ENCODE data around the gene GRIN2B. TPM values are rescaled to one million over a fixed set of nuclear protein-coding genes. Genes with fewer than 3 reads are reported as not detected.

GRIN2B gene
- total and polyA plus RNA-seq, 4 donors, result under 0.01 to 0.03 (median 0.01) TPM; not detected in 1

DNA sequence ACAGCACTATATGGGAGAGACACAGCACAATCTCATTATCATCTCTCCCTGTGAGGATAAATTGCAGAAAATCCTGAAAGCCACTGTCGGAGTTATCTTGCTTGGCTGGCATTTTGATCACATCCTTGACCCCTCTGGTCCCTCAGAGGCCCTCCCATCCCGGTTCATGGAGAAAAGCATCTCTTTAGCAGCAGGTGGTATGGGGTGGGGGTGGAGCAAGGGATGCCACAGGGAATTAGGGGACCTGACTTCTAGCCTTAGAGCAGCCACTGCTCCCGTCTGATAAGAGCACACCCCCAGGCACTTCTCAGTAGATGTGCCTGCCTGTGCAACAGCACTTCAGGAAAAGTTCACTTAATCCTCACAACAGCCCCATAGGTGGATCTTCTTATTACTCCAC lies 38.6 kb downstream of the GRIN2B start:
- H3K27me3 ChIP-seq (ENCODE audit: control insufficient read depth in 4 of 4, insufficient read depth in 4 of 4, low read length in 3 of 4), result no peaks in the 10 kb centered on the region
- DNase-seq (ENCODE audit: low spot score), result no peak
- H3K4me1 ChIP-seq (ENCODE audit: control insufficient read depth in 4 of 4, insufficient read depth in 4 of 4, low read length in 3 of 4), result peaks cover 0 to 9% (median under 1%) of the 10 kb centered on the region in 4 donors
- no peaks in the 10 kb centered on the region for H3K36me3 ChIP-seq (ENCODE audit: control insufficient read depth in 4 of 4, insufficient read depth in 3 of 4, low read depth in 1 of 4, low read length in 3 of 4)
- no peak overlapping the region for H3K27ac ChIP-seq (ENCODE audit: low read depth in 1 of 2, low read length in 2 of 2)
- TF ChIP-seq, protein P1, sequence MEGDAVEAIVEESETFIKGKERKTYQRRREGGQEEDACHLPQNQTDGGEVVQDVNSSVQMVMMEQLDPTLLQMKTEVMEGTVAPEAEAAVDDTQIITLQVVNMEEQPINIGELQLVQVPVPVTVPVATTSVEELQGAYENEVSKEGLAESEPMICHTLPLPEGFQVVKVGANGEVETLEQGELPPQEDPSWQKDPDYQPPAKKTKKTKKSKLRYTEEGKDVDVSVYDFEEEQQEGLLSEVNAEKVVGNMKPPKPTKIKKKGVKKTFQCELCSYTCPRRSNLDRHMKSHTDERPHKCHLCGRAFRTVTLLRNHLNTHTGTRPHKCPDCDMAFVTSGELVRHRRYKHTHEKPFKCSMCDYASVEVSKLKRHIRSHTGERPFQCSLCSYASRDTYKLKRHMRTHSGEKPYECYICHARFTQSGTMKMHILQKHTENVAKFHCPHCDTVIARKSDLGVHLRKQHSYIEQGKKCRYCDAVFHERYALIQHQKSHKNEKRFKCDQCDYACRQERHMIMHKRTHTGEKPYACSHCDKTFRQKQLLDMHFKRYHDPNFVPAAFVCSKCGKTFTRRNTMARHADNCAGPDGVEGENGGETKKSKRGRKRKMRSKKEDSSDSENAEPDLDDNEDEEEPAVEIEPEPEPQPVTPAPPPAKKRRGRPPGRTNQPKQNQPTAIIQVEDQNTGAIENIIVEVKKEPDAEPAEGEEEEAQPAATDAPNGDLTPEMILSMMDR (IDR thresholded peaks at IDR 0.05; ENCODE audit: low read depth, low read length, missing input control), result no peak
- TF ChIP-seq HNF4G (IDR thresholded peaks at IDR 0.05), result no peak
- no peak for TF ChIP-seq GABPA (IDR thresholded peaks at IDR 0.05 in 1 of 2, conservative IDR thresholded peaks at IDR 0.05 in 1 of 2)
- no peak for TF ChIP-seq RXRA (IDR thresholded peaks at IDR 0.05)
- TF ChIP-seq, protein P2, sequence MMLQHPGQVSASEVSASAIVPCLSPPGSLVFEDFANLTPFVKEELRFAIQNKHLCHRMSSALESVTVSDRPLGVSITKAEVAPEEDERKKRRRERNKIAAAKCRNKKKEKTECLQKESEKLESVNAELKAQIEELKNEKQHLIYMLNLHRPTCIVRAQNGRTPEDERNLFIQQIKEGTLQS (IDR thresholded peaks at IDR 0.05), result no peak
- TF ChIP-seq SP1 (IDR thresholded peaks at IDR 0.05), result no peak
- TF ChIP-seq EGR1 (IDR thresholded peaks at IDR 0.05; ENCODE audit: low read depth in 2 of 2), result no peak
- TF ChIP-seq, protein P3, sequence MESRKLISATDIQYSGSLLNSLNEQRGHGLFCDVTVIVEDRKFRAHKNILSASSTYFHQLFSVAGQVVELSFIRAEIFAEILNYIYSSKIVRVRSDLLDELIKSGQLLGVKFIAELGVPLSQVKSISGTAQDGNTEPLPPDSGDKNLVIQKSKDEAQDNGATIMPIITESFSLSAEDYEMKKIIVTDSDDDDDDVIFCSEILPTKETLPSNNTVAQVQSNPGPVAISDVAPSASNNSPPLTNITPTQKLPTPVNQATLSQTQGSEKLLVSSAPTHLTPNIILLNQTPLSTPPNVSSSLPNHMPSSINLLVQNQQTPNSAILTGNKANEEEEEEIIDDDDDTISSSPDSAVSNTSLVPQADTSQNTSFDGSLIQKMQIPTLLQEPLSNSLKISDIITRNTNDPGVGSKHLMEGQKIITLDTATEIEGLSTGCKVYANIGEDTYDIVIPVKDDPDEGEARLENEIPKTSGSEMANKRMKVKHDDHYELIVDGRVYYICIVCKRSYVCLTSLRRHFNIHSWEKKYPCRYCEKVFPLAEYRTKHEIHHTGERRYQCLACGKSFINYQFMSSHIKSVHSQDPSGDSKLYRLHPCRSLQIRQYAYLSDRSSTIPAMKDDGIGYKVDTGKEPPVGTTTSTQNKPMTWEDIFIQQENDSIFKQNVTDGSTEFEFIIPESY (IDR thresholded peaks at IDR 0.05), result no peak
- no peak for TF ChIP-seq FOXA2 (IDR thresholded peaks at IDR 0.05)
- TF ChIP-seq, protein P4, sequence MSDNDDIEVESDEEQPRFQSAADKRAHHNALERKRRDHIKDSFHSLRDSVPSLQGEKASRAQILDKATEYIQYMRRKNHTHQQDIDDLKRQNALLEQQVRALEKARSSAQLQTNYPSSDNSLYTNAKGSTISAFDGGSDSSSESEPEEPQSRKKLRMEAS (IDR thresholded peaks at IDR 0.05), result no peak
- no peak for TF ChIP-seq RAD21 (IDR thresholded peaks at IDR 0.05)
- TF ChIP-seq FOXA1 (IDR thresholded peaks at IDR 0.05), result no peak
- TF ChIP-seq YY1 (IDR thresholded peaks at IDR 0.05), result no peak
- no peak for TF ChIP-seq TAF1 (conservative IDR thresholded peaks at IDR 0.05)
- no peak for TF ChIP-seq NR2F2 (IDR thresholded peaks at IDR 0.05)
- no peak for TF ChIP-seq HNF4A (conservative IDR thresholded peaks at IDR 0.05)
- TF ChIP-seq JUND (IDR thresholded peaks at IDR 0.05), result no peak
- H3K4me3 ChIP-seq (ENCODE audit: low read depth in 1 of 3, low read length in 3 of 3), result no peak overlapping the region
- H3K9ac ChIP-seq (ENCODE audit: low read depth in 1 of 2, low read length in 2 of 2), result no peak overlapping the region
- H3K9me3 ChIP-seq (ENCODE audit: control insufficient read depth in 4 of 4, low read length in 3 of 4), result peaks cover 0 to 3% (median 0%) of the 10 kb centered on the region in 4 donors
- WGBS, result 66% methylated on average over 3 of the region's 3 CpGs

DNA sequence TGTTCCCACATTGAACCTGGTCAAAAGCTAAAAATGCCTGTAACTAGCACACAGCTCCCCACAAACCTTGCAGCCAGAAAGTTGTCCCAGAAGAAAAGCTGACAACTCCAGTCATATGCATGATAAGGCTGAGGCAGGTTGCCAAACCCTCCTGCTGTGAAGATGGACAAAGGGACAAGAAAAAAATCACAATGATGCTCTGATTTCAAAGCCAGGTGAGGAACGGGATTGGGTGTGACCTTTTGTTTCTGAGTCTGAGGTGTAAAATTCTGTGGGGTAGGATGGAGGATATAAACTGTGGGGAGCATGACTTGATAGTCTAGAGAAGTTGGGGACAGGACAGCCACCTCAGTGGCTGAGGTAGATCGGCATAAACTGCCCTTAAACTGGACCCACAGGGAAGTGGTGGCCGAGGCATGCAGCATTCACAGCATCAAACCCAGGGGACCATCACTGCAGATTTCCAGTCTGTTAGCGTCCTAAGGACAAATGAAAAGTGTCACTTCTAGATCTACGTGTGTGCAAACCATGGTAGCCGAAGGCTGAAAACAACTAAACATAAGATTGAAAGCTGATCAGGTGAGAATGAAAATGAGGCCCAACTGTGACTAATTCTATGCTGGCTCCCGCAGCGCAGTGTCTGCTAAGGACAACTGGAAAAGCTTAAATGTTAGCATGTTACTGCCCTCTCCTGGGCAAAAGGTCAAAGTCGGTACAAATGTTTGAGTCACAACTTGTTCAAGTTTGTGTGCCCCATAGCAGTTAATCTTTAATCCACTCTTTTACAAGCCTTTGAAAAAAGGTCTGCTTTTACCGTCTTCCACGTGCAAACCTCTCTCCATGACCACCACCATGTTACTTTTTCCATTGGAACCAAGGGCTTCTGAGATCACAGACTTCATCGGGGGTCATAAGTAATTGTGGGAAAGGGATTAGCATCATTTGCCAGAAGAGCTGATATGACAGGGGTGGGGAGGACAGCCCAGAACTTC lies 39.8 kb downstream of the GRIN2B start:
- H3K4me1 ChIP-seq (ENCODE audit: control insufficient read depth in 4 of 4, insufficient read depth in 4 of 4, low read length in 3 of 4), result peaks cover 0 to 9% (median under 1%) of the 10 kb centered on the region in 4 donors
- no peak overlapping the region for H3K9ac ChIP-seq (ENCODE audit: low read depth in 1 of 2, low read length in 2 of 2)
- no peaks in the 10 kb centered on the region for H3K27me3 ChIP-seq (ENCODE audit: control insufficient read depth in 4 of 4, insufficient read depth in 4 of 4, low read length in 3 of 4)
- H3K9me3 ChIP-seq (ENCODE audit: control insufficient read depth in 4 of 4, low read length in 3 of 4), result peaks cover 0 to 3% (median 0%) of the 10 kb centered on the region in 4 donors
- 22% methylated on average over 12 of the region's 12 CpGs for WGBS
- no peak overlapping the region for H3K27ac ChIP-seq (ENCODE audit: low read depth in 1 of 2, low read length in 2 of 2)
- no peak overlapping the region for H3K4me3 ChIP-seq (ENCODE audit: low read depth in 1 of 3, low read length in 3 of 3)
- no peaks in the 10 kb centered on the region for H3K36me3 ChIP-seq (ENCODE audit: control insufficient read depth in 4 of 4, insufficient read depth in 3 of 4, low read depth in 1 of 4, low read length in 3 of 4)
- no peak for DNase-seq (ENCODE audit: low spot score)
- TF ChIP-seq SP1 (IDR thresholded peaks at IDR 0.05) (peak; percentile 88), EGR1 (IDR thresholded peaks at IDR 0.05; ENCODE audit: low read depth in 2 of 2) (no peak), HNF4A (conservative IDR thresholded peaks at IDR 0.05) (peak; percentile 77 to 94), FOXA1 (IDR thresholded peaks at IDR 0.05) (no peak), FOXA2 (IDR thresholded peaks at IDR 0.05) (no peak), RXRA (IDR thresholded peaks at IDR 0.05) (peak; percentile 72 to 90)
- TF ChIP-seq, protein P2 (IDR thresholded peaks at IDR 0.05), result no peak
- TF ChIP-seq, protein P1 (IDR thresholded peaks at IDR 0.05; ENCODE audit: low read depth, low read length, missing input control), result peak; percentile 57
- TF ChIP-seq, protein P3 (IDR thresholded peaks at IDR 0.05), result no peak

Measured in liver (tissue), 9 donors.